Measurements from ENCODE around the gene CCDC188.

The CCDC188 gene

GRCh38 chr22:20117633-20118299, 33.1 kb downstream of the CCDC188 start:
- Histone ChIP-seq H3K9me3 (no peaks in the 10 kb centered on the region), H3K36me3 (peaks cover 81% of the 10 kb centered on the region), H3K27me3 (no peaks in the 10 kb centered on the region), H3K4me3 (ENCODE audit: low read depth, low read length) (peak overlapping the region; percentile 95), H3K4me1 (peaks cover 5% of the 10 kb centered on the region)
- DNase-seq = peak; percentile 22
- TF ChIP-seq, protein P1, sequence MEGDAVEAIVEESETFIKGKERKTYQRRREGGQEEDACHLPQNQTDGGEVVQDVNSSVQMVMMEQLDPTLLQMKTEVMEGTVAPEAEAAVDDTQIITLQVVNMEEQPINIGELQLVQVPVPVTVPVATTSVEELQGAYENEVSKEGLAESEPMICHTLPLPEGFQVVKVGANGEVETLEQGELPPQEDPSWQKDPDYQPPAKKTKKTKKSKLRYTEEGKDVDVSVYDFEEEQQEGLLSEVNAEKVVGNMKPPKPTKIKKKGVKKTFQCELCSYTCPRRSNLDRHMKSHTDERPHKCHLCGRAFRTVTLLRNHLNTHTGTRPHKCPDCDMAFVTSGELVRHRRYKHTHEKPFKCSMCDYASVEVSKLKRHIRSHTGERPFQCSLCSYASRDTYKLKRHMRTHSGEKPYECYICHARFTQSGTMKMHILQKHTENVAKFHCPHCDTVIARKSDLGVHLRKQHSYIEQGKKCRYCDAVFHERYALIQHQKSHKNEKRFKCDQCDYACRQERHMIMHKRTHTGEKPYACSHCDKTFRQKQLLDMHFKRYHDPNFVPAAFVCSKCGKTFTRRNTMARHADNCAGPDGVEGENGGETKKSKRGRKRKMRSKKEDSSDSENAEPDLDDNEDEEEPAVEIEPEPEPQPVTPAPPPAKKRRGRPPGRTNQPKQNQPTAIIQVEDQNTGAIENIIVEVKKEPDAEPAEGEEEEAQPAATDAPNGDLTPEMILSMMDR (IDR thresholded peaks at IDR 0.05; ENCODE audit: low read depth, low read length) = no peak

DNA sequence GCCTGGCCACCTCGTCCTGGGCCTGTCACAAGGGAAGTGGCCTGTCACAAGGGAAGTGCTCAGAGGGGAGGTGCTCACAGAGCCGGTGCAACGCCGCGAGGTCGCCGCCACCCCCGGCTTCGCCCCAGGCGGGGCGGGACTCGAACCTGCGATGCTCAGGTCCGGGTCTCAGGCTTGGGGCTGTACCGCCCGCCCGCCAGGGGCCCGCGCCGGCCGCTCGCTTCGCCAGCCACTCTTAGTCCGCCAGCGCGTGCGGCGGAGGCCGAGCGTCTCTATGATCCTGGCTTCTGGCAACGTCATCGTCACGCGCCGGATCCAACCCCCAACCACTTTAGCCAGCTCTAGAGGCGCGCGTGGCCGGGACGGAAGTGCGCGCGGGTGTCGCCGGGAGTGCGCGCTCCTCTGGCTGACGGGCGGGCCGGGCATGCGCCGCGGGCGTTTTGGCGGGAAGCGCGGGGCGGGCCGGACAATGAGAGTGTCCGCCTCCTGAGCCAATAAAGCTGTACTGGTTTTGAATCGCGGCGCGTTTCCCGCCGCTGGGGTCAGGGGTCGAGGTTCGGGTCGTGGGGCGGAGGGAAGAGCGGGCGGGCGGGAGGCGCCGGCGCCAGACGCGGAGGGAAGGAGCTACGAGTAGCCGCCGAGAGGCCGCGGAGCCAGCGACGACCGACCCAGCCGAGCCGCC, 33.8 kb downstream of the CCDC188 start, which contains the start of gene TRMT2A:
TRMT2A (minus strand) TSS at position 276 of the 682 bp plus-strand sequence. CDS start 320 bp downstream, outside the sequence.
- H3K27me3 ChIP-seq = no peaks in the 10 kb centered on the region
- peaks cover 5% of the 10 kb centered on the region for H3K4me1 ChIP-seq
- H3K36me3 ChIP-seq = peaks cover 84% of the 10 kb centered on the region
- peak; percentile 98 for DNase-seq
- H3K9me3 ChIP-seq = no peaks in the 10 kb centered on the region
- H3K4me3 ChIP-seq (ENCODE audit: low read depth, low read length) = peak within 1 kb of the TSS; percentile 95
- TF ChIP-seq, protein P1 (IDR thresholded peaks at IDR 0.05; ENCODE audit: low read depth, low read length) = peak; percentile 28; the same call in 1 of the 2 replicates

DNA sequence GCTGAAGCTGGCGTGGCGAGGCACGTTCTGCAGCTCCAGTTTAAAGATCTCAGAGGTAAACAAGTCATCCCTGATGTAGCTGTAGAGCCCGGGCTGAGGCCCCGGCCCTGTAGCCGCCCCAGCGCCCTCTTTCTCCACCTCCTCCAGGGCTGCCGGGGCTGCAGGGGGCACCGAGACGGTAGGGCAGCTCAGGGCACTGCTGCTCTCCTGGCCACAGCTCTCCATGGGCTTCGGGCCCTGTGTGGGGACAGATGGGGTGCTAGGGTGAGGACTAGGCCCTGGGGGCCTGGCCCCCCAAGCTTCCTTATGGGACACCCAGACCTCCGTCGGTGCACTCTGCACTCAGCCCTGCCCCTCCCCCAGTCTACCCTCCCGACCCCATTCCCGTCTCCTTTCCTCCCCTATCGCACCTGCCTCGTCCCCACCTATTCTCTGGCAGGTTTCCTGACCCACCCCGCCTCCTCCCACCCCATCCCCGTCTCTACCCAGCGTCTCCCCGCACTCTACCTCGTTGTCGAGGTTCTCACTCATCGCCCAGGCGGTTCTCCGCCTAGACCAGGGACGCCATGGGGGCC, 34.4 kb downstream of the CCDC188 start:
- Histone ChIP-seq H3K9me3 (no peaks in the 10 kb centered on the region), H3K36me3 (peaks cover 84% of the 10 kb centered on the region), H3K4me1 (peaks cover 5% of the 10 kb centered on the region), H3K27me3 (no peaks in the 10 kb centered on the region), H3K4me3 (ENCODE audit: low read depth, low read length) (peak overlapping the region; percentile 95)
- no peak for DNase-seq
- TF ChIP-seq, protein P1 (IDR thresholded peaks at IDR 0.05; ENCODE audit: low read depth, low read length) = no peak

DNA sequence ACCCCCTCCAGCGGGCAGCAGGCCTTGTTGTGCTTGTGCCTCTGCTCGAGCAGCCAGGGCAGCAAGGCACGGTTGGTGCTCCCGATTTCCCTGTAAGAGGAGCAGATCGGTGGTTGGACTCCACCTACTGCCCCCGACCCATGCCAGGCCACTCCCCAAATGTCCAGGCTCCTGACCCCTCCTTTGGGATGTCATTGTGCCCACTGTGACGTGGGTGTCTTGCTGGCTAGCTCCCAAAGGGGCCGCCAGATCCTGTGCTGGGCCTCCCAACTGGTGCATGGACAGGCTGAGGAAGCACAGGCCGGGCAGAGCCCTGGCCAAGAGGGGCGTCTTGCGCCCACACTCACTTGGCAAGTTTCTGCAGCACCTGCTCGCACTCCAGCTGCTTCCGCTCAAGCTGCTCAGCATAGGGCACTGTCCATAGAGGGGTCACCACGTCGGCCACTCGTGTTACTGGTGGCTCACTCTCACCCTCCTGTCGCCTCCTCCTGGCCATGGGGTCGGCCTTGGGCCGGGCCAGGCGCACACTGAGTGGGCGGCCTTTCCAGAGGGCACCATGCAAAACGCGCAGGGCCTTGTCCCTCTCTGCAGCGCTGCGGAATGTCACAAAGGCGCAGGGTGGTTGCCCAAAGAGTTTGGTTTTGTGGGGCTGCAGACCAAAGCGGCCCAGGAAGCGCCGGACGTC, 35.0 kb downstream of the CCDC188 start, which contains the start of gene RANBP1:
RANBP1 (plus strand) TSS at position 414 of the 685 bp plus-strand sequence; CDS start at position 495, 81 bp downstream.
- Histone ChIP-seq H3K4me3 (ENCODE audit: low read depth, low read length) (peak within 1 kb of the TSS; percentile 95), H3K27me3 (no peaks in the 10 kb centered on the region), H3K9me3 (no peaks in the 10 kb centered on the region), H3K36me3 (peaks cover 83% of the 10 kb centered on the region), H3K4me1 (peaks cover 5% of the 10 kb centered on the region)
- TF ChIP-seq, protein P1 (IDR thresholded peaks at IDR 0.05; ENCODE audit: low read depth, low read length) = no peak
- DNase-seq = peak; percentile 11

DNA sequence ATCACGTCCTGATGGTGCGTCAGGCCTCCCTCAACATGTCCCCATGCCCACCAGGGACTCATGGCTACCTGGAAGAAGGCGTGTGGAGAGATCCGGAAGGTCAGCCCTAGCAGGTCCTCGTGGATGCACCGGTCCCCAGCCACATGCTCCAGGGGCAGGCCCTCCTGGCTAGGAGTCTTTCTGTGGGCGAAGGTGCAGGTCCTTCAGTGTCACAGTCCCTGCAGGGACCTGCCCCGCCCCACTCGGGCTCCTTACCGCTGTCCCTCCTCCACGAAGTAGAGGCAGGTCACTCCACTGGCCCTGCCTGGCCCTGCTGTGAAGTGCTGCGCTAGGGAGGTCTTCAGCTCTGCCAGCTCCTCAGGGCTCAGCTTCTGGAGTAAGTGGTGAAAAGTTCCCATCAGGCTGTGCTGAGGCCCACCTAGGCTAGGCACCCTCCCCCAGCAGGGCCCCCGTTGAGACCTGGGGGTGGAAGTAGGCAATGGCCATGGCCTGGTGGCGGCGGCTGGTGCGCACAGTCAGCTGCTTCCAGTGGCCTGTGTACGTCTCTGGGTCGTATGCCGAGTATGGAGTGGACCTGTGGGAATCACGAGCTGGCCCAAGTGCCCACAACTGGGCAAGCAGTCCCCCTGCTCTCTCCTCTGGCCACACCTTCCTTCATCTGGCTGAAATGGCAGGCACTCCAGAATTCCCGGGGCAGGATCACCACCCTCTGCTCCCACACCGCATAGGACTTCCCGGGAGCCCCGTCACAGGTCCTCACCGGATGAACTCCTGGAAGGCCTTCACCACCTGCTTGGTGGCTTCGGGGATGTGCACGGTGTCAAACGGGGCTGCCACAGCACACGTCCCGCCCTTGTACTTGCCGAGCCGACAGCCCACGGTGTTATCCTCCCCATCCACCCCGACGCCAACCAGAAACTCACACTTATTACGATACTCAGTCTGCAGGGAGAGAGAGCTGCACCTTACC, 36.1 kb downstream of the CCDC188 start:
- Histone ChIP-seq H3K36me3 (peaks cover 83% of the 10 kb centered on the region), H3K4me3 (ENCODE audit: low read depth, low read length) (no peak overlapping the region)
- TF ChIP-seq, protein P1 (IDR thresholded peaks at IDR 0.05; ENCODE audit: low read depth, low read length) = no peak

More for the DNA sequence above, 36.1 kb downstream of the CCDC188 start:
- DNase-seq = peak; percentile 13
- no peaks in the 10 kb centered on the region for H3K9me3 ChIP-seq
- no peaks in the 10 kb centered on the region for H3K27me3 ChIP-seq
- peaks cover 5% of the 10 kb centered on the region for H3K4me1 ChIP-seq
